Forelimb muscle (tissue), 1 donor: ENCODE data around the gene USP11. TPM values are rescaled to one million over a fixed set of nuclear protein-coding genes. Genes with fewer than 3 reads are reported as not detected.

Experiments
- DNase-seq: peaks from one replicate; pipeline ENCODE4 v3.0.0-alpha.2; 2013; ENCODE audit warnings: low read depth
- polyA plus RNA-seq: library from polyadenylated mRNA; unstranded; fragments of 120-200 nt; gene quantifications from one replicate; pipeline ENCODE4 v1.2.1, GENCODE V29; 2013; ENCODE audit not compliant: insufficient read length

The USP11 gene
- polyA plus RNA-seq, 1 donor: 94.3 TPM

DNA sequence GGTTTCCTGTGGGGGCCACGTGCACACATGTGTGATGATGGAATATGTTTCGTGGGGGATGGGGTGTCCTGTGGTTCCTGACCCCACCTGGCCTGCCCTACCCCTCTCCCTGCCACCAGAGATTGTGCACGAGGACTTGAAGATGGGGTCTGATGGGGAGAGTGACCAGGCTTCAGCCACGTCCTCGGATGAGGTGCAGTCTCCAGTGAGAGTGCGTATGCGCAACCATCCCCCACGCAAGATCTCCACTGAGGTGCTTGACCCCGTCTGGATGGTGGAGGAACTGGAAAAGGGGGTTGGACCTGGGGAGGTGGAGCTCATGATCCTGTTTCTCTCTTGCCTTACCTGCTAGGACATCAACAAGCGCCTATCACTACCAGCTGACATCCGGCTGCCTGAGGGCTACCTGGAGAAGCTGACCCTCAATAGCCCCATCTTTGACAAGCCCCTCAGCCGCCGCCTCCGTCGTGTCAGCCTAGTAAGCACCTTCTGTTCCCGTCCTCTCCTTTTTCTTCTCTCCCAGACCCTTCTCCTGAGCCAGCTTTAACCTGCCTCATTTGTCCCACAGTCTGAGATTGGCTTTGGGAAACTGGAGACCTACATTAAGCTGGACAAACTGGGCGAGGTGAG lies 8.4 kb upstream of the USP11 start:
- DNase-seq: no peak

DNA sequence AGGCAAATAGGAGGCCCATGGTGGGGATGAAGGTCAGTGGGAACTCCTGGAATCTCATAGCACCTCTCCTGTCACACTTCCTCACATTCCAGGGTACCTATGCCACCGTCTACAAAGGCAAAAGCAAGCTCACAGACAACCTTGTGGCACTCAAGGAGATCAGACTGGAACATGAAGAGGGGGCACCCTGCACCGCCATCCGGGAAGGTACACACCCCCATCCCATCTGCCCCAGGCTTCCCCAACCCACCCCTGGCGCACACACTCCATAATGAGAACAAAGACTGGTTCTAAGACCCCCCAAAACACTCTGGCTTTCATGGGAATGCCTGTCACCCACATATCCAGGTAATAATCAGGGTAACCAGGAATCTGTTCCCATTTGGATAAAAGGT lies 7.9 kb upstream of the USP11 start:
- DNase-seq: no peak

DNA sequence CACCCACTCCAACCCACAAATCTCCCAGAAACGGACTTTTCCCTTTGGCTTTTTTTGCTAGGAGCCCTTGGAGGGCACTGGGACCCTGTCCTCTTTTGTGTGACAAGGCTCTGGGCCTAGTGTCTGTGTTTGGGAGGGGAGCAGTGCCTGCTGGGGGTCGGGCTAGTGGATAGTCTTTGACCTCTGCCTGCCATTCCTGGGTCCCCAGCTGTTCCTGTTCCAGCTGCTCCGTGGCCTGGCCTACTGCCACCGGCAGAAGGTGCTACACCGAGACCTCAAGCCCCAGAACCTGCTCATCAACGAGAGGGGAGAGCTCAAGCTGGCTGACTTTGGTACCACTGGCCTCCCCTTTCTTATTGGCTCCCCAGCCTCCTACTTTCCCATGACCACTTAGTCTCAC lies 6.7 kb upstream of the USP11 start:
- no peak for DNase-seq

DNA sequence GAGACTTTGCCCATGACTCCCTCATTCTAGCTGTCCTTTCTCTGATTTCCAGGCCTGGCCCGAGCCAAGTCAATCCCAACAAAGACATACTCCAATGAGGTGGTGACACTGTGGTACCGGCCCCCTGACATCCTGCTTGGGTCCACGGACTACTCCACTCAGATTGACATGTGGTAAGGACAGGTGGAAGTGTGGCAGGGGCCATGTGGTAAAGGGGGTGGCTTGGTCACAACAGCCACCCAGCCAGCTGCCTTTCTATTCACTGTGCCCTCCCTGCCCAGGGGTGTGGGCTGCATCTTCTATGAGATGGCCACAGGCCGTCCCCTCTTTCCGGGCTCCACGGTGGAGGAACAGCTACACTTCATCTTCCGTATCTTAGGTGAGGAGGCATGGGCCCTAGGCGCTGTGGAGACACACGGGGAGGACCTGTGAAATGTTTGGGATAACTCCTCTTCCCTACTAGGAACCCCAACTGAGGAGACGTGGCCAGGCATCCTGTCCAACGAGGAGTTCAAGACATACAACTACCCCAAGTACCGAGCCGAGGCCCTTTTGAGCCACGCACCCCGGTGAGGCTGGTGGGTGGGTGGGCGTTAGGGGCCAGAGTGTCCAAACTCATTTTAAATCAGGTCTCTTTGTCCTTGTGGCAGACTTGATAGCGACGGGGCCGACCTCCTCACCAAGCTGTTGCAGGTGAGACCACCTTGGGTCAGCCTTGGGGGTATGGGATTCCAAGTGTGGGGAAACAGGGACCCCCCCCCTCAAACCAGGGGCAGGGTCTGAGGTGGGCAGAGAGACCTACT lies 6.1 kb upstream of the USP11 start:
- DNase-seq: no peak

- DNase-seq: no peak
These were observed 5.5 kb upstream of the USP11 start for GRCh38 chrX:47227334-47227583.

DNA sequence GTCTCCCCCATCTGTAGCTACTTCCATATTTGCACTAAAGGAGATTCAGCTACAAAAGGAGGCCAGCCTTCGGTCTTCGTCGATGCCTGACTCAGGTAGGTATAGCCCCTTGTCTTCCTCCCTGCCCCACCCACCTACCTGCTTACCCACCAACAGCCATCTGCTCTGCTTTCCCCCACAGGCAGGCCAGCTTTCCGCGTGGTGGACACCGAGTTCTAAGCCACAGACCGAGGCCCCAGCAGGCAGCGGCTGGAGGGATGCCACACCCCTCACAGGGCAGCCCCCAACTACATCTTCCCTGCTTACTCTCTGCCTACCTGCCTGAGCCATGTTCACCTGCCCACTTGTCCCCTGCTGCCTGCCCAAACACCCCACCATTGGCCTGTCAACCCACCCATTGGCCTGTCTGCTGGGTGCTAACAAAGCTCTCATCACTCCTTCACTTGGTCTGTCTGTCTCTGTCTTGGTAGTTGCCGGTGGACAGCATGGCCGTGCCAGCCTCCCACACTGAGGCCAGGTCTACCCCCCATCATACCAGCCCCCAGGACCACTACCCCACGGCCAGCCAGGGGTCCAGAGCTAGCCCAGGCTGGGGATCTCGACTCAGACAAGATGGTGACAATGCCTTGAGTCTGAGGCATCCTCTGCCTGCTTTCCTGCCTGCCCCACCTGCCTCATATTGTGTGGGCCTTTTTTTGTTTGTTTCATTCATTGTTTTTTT lies 4.1 kb upstream of the USP11 start:
- no peak for DNase-seq

DNA sequence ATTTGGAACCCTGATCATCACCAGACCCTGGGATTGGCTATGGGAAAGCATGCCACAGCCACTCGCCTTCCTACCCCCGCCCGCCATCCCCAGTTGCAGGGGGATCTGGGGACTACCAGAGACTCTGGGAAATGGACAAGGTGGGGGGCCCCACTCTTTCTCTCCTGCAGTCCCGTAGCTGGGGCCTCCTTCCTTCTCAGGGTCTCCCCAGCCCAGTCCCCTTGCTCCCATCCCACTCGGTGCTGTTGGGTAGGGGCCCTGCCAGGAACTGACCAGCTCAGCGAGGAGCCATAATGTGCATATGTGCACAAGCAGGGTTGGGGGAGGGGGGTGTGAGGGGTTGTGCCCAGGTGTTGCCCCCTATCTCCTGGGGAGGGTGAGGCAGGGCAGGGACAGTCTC lies 3.4 kb upstream of the USP11 start:
- no peak for DNase-seq

DNA sequence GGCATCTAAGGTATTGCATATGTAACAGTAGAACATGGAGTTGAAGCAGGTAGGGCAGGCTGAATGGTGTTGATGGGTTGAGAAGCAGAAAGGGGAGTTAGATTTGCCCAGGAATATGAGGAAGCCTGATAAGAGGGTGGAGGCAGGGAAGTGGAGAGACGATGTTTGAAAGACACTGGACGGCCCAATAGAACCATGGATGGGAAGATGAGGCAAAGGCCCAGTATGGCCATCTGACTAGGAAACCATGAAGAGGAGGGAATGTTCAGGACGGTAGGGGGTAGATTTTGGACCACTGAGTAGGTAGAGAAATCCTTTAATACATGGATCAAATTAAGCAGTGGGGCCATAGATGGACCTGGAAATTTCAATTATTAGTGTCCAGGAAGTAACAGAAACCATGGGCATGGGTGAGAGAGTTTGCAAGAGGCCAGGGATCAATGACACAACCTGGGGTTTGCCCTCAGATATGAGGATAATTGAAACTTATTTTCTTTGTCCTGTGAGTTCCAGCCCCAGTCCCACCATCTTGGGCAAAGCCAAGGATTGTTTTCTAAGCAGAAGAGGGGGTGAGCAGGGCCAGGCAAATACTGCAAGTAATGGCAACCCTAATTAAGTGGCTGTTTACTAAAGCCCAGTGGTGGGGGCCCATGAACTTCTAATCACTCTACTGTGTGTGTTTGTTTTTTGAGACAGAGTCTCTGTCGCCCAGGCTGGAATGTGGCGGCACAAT lies 2.5 kb upstream of the USP11 start:
- no peak for DNase-seq

GRCh38 chrX:47231167-47231566 lies 1.6 kb upstream of the USP11 start:
- DNase-seq: no peak

GRCh38 chrX:47232197-47232802 lies 509 bp upstream of the USP11 start:
- DNase-seq: no peak

DNA sequence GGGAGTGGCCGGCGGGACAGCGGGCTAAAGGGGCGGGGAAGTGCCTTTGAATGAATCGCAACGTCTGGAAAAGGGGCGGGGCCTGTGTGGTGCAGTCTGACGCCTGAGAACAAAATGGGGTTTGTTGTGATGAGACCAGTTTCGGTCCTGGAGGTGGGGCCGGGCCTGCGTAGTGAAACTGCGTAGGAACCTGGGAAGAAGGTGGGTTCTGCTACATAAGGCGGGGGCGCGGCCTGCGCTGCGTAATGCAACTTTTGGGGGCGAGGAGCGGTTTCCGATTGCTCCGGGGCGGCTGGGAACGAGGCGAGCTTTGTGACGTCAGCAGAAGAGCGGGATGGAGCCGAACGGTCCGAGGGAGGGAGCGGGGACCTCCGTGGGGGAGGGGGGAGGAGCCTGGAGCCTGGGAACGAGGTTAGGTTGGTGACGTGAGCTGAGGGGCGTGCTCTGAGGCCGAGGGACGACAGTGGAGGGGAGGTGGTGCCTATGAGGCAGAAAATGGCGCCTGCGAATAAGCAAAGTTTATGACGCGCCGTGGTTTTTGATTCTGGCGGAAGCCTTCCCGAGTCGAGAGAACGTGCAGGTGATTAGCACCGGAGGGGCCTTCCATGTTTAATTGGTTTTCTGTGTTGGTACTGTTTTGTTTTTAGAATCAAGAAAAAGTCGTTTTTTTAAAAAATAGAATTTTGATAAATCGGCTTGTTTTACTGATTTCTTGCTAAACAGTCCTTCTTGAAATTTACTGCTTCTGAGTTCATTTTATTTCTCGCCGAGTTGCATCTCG lies 714 bp downstream of the USP11 start:
- peak; percentile 83 for DNase-seq

- no peak for DNase-seq
These were observed 1.8 kb downstream of the USP11 start for GRCh38 chrX:47234583-47234982.

DNA sequence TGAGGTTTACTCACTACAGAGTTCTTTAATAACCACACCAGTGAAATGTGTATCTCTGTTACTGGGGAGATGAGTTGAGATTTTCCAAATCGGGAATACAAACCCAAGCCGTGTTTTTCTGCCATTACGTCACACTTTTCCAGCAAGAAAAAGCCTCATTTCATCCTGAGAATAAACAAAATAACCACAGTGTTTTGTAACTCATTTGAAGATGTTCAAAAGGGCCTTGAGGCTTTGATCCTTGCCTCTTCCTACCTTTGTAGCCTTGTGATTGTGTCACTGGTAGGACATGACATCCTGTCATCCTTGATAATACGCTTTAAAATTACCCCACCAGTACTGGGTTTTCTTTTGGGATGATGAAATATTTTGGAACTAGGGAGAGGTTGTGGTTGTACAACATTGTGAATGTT lies 2.9 kb downstream of the USP11 start:
- DNase-seq: no peak

DNA sequence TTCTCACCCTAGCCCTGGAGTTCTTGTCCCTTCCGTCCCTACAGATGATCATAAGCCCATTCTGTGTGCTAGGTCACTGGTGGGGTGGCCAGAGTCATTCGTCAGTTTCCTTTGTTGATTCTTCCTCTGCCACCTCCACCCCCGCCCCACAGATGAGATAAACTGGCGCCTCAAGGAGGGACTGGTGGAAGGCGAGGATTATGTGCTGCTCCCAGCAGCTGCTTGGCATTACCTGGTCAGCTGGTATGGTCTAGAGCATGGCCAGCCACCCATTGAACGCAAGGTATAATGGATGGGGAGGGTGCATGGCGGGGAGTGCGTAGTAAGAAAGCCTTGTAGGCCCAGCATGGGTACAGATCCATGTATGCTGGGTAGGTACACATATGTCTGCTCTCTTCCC lies 6.4 kb downstream of the USP11 start:
- no peak for DNase-seq

DNA sequence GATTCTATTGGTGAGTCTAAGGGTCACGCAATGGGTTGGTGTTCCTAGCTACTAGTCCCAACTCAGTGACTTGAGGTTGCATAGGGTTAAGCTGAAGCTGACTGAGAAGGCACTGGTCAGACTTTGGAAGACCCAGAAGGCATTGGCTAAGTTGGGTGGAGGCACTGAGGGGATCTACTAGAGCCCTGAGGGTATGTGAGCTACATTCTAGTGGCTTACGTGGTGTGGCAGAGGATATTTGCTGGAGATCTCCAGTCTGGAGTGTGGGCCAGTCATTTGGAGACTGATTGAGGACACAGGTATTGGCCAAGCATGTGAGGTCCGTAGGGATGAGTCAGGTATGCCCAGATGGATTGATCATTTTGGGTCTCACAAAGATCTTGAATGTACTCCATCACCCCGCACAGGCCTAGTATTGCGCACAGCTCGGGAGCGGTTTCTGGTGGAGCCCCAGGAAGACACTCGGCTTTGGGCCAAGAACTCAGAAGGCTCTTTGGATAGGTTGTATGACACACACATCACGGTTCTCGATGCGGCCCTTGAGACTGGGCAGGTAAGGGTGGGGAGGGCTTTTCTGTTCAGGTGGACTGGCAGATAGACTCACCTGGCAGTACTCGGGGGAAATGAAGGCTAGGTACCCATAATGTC lies 7.2 kb downstream of the USP11 start:
- no peak for DNase-seq

- no peak for DNase-seq
These were observed 7.8 kb downstream of the USP11 start for GRCh38 chrX:47240619-47241018.

- no peak for DNase-seq
These were observed 8.6 kb downstream of the USP11 start for GRCh38 chrX:47241201-47242011.

- no peak for DNase-seq
These were observed 9.5 kb downstream of the USP11 start for GRCh38 chrX:47242321-47242720.

GRCh38 chrX:47243351-47243750 lies 10.5 kb downstream of the USP11 start:
- no peak for DNase-seq

DNA sequence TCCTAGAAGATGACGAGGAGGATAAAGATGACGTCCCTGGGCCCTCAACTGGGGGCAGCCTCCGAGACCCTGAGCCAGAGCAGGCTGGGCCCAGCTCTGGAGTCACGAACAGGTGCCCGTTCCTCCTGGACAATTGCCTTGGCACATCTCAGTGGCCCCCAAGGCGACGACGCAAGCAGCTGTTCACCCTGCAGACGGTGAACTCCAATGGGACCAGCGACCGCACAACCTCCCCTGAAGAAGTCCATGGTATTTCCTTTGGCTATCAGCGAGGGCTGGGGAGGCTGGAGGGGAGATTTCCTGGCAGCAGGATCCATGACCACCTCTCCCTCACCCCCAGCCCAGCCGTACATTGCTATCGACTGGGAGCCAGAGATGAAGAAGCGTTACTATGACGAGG lies 11.9 kb downstream of the USP11 start:
- DNase-seq: no peak
